ENCODE results near the gene ZP1. TPM values are rescaled to one million over a fixed set of nuclear protein-coding genes. Genes with fewer than 3 reads are reported as not detected.

ZP1 gene
- total and polyA plus RNA-seq, 2 of the 8 experiments (the other 6 are each of a cell fraction or from before 2014, with no cell fraction given), result not detected

DNA sequence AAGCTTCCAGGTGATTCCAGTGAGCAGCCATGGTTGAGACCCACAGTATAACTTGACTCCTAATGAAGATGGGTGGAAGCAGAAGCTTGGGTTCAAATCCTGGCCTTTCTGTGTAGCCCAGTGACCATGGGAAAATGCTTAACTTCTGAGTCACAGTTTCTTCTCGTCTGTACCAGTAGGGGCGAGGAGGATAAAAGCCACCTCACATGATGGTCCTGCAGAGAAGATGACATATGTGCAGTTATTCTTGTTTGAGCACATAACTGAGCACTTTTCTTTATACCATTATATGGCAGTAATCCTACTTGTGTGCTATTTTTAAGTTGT, 51.6 kb downstream of the ZP1 start:
- no peak overlapping the region for H2BK120ac ChIP-seq (replicated peaks; ENCODE audit: low read depth, low read length)
- H2AFZ ChIP-seq (ENCODE audit: low read length), result no peak overlapping the region
- no peak overlapping the region for H3K27ac ChIP-seq (ENCODE audit: low read depth, low read length)
- H2BK15ac ChIP-seq (ENCODE audit: low read length), result no peak overlapping the region
- DNase-seq (ENCODE audit: low read depth in 1 of 2, low spot score in 2 of 2) (no peak), FAIRE-seq (no peak)
- peaks cover 3 to 13% of the 10 kb centered on the region in 2 experiments for H4K20me1 ChIP-seq (replicated peaks in 1 of 2; ENCODE audit: control insufficient read depth in 1 of 2, insufficient read depth in 2 of 2, low read length in 2 of 2)
- H2AK5ac ChIP-seq (ENCODE audit: low read depth, low read length), result no peak overlapping the region
- CTCF ChIA-PET (ENCODE audit: partially characterized antibody), result interaction anchor here (0.8 to 1.8 kb wide), 6 partner anchors 10 to 209 kb away, joined by 3 to 7 read pairs (median 3); no protein-coding TSS in a partner anchor
- no peak for TF ChIP-seq HDAC6 (IDR thresholded peaks at IDR 0.05; ENCODE audit: low read depth, low read length)
- no peak for TF ChIP-seq GTF2F1 (IDR thresholded peaks at IDR 0.05; ENCODE audit: borderline replicate concordance, low read depth, low read length)
- TF ChIP-seq TEAD4 (IDR thresholded peaks at IDR 0.05; ENCODE audit: low read depth, low read length), result no peak
- no peak for TF ChIP-seq RAD21 (IDR thresholded peaks at IDR 0.05 in 1 of 2, conservative IDR thresholded peaks at IDR 0.05 in 1 of 2; ENCODE audit: low read depth in 2 of 2, low read length in 2 of 2)
- TF ChIP-seq YY1 (IDR thresholded peaks at IDR 0.05; ENCODE audit: low read depth, low read length), result no peak
- no peak for TF ChIP-seq EGR1 (IDR thresholded peaks at IDR 0.05; ENCODE audit: borderline replicate concordance, low read depth, low read length)
- TF ChIP-seq JUN (IDR thresholded peaks at IDR 0.05; ENCODE audit: low read depth, low read length), result no peak
- no peak overlapping the region for H4K91ac ChIP-seq (replicated peaks; ENCODE audit: insufficient read length, low read length)
- POLR2A ChIA-PET (ENCODE audit: partially characterized antibody), result no interaction called here
- no peak overlapping the region for H4K5ac ChIP-seq (ENCODE audit: insufficient read length, low read depth, low read length)
- no peak overlapping the region for H4K8ac ChIP-seq (ENCODE audit: extremely low read depth, insufficient read depth, low read length)
- peaks cover 6 to 19% (median 15%) of the 10 kb centered on the region in 4 experiments for H3K4me1 ChIP-seq (replicated peaks in 1 of 4; ENCODE audit: control insufficient read depth in 3 of 4, insufficient read depth in 4 of 4, low read length in 3 of 4)
- peaks cover 6% of the 10 kb centered on the region; the same call in 1 of the 2 replicates for H3K23me2 ChIP-seq (ENCODE audit: low read depth, low read length)
- H3K18ac ChIP-seq (ENCODE audit: extremely low read depth, low read length), result no peak overlapping the region
- H3K27me3 ChIP-seq (replicated peaks in 1 of 4; ENCODE audit: control insufficient read depth in 3 of 4, extremely low read depth in 1 of 4, insufficient read depth in 3 of 4, low read length in 3 of 4), result no peaks in the 10 kb centered on the region
- H3K9me3 ChIP-seq (ENCODE audit: insufficient read depth in 2 of 2, low read depth in 1 of 2, low read length in 1 of 2), result no peaks in the 10 kb centered on the region
- H3K4me2 ChIP-seq (ENCODE audit: insufficient read depth in 1 of 2, low read depth in 2 of 2, low read length in 2 of 2), result no peak overlapping the region
- H3K4me3 ChIP-seq (ENCODE audit: extremely low read depth in 1 of 4, insufficient read depth in 2 of 4, low read depth in 3 of 4, low read length in 4 of 4), result no peak overlapping the region
- no peak overlapping the region for H2BK20ac ChIP-seq (ENCODE audit: low read length)
- peaks cover 5 to 24% of the 10 kb centered on the region in 2 experiments for H3K79me2 ChIP-seq (ENCODE audit: control insufficient read depth in 1 of 2, insufficient read depth in 2 of 2, low read length in 2 of 2)
- H3K4ac ChIP-seq (replicated peaks; ENCODE audit: insufficient read length, low read depth, low read length), result no peak overlapping the region
- peaks cover 3 to 14% (median 9%) of the 10 kb centered on the region in 4 experiments; a peak in 5 of 8 replicates for H3K36me3 ChIP-seq (ENCODE audit: control insufficient read depth in 2 of 4, insufficient read depth in 4 of 4, low read length in 3 of 4)
- H2BK12ac ChIP-seq (ENCODE audit: low read depth, low read length), result no peak overlapping the region
- H3K56ac ChIP-seq (replicated peaks; ENCODE audit: insufficient read length, low read depth, low read length), result no peak overlapping the region
- no peak overlapping the region for H3K14ac ChIP-seq (ENCODE audit: insufficient read length)
- no peak overlapping the region for H2BK5ac ChIP-seq (ENCODE audit: low read depth, low read length)
- H3K23ac ChIP-seq (ENCODE audit: insufficient read length), result no peak overlapping the region
- no peaks in the 10 kb centered on the region; the same call in 1 of the 2 replicates for H3K79me1 ChIP-seq (ENCODE audit: low read depth, low read length)
- H3K9ac ChIP-seq (replicated peaks in 1 of 4; ENCODE audit: extremely low read depth in 1 of 4, low read depth in 3 of 4, low read length in 3 of 4), result no peak overlapping the region
- 87% methylated on average over 2 of the region's 2 CpGs; no CpG with 5 or more reads in 1 of the 2 experiments for WGBS, 2 experiments (ENCODE audit: extremely low coverage in 1 of 2, insufficient coverage in 1 of 2, insufficient read length in 1 of 2, insufficient replicate concordance in 2 of 2, low coverage in 1 of 2, low lambda C conversion rate in 2 of 2, missing lambda C conversion rate in 1 of 2)
